Heart left ventricle (tissue), 13 donors: Measurements from ENCODE around the gene SMIM1.

ENCODE experiments used
- CTCF ChIP-seq, 12 donors: fragments of 200-600 bp; sonication (generic) in 4 of 12; IDR thresholded peaks; one replicate each; pipeline versions ENCODE4 v1.5.0 to v1.8.0; 2018 to 2022; ENCODE audit warnings: antibody characterized with exemption in 12 of 12, mild to moderate bottlenecking in 5 of 12
- POLR2A ChIP-seq, 2 donors: fragments of 450-650 bp; IDR thresholded peaks; one replicate each; pipeline ENCODE4 v1.6.1; 2017; ENCODE audit warnings: antibody characterized with exemption in 2 of 2, mild to moderate bottlenecking in 2 of 2, moderate library complexity in 2 of 2
- donor health status: ischemic (EF 13 %, LVEDD 7.1; RV severe dilation, severe dysfunction).
- donor health status: DM: no; HTN: yes; CAD: no.
- donor health status: DM: no; HTN: no; CAD: no.
- donor health status: ischemic (EF 25% LVEDD 6.9; RV normal size, moderate dysfunction).
- donor health status: ischemic (EF 25% LVEDD 5.7; RV mildly dilated, moderate dysfunction).
- donor health status: ischemic (EF 35%, LVEDD 5.7; RV mildly dilated, moderate dysfunction).
- donor health status: nonischemic (EF 11% LVEDD 7.7; RV severe dilation, severe dysfunction).
- donor health status: DM: yes; HTN: yes; CAD: no.
- donor health status: PGD.
- donor health status: ischemic (EF 29% LVEDD 5.4; RV normal size, mild dysfunction).
- donor health status: nonischemic (EF 23%, LVEDD 6.1; RV moderate dilation, normal function).

GRCh38 chr1:3795453-3796214 lies 23.1 kb downstream of the SMIM1 start:
- no peak for TF ChIP-seq POLR2A (IDR thresholded peaks at IDR 0.05)
- TF ChIP-seq CTCF (IDR thresholded peaks at IDR 0.05), result no peak
